Inflammatory macrophage (primary cell): ENCODE data around the gene GDPD5.

ENCODE experiments used
- DNase-seq, 2 donors: peaks; one replicate each; pipeline ENCODE4 v3.0.0-alpha.2; 2020 to 2022

Gene GDPD5

DNA sequence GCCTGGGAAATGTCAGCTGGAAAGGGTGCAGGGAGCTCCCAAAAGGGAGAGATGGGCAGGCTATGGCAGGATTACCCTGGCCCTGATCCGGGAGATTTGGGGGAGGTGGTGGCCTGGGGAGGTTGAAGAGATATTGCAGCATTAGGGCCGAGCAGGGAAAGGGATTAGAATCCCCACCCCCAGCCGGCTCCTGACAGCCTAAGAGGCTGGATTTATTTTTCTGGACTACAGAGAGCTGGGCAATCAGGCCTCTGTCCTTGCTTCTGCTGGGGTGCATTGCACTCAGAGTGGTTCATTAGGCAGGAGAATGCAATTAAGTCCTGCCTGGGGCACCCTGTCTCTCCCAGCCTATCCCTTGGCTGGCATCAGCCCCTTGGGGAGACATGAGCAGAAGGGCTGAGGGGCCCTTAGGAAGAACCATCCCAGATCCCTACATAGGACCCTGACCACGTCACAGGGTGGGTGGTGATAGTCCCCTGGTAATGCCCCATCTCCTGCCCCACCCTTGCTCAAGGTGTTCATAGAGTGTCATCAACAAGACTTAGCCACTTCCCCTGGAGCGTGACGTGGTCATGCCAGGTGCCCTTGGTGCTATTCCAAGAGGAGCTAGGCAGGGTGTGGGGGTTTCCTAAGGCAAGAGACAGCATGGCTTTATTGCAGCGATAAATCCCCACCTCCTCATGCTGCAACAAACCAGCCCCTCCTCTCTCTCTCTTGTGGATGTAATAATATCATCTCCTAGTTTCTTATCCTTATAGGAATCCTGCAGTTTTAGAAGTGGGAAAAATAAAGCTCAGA is 54.4 kb downstream of the GDPD5 start:
- DNase-seq = no peak

DNA sequence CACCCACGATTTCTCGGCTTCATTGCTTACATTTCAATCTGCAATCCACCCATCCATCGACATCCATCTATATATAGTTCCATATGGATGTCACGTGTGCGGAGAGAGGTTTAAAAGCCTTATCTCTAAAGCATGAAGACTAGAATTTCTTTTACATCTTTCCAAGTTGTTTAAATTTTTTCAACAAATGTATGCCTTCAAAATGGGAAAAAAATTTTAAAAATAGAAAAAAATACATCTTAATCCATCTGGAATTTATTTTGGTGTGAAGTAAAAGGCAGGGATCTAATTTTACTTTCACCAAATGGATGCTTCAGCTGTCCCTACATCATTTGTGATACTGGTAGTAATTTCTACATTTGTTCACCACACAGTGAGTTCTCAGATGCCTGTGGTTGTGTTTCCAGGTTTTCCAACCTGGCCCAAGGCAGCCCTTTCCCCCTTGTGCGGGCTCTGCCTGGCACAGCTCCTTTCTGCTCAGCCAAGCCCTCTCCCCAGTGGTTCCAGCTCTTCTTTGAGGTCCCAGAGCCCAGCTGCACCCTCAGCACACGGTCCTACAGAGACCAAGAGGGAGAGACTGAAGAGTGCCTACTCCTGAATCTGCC is 55.2 kb downstream of the GDPD5 start:
- no peak for DNase-seq

DNA sequence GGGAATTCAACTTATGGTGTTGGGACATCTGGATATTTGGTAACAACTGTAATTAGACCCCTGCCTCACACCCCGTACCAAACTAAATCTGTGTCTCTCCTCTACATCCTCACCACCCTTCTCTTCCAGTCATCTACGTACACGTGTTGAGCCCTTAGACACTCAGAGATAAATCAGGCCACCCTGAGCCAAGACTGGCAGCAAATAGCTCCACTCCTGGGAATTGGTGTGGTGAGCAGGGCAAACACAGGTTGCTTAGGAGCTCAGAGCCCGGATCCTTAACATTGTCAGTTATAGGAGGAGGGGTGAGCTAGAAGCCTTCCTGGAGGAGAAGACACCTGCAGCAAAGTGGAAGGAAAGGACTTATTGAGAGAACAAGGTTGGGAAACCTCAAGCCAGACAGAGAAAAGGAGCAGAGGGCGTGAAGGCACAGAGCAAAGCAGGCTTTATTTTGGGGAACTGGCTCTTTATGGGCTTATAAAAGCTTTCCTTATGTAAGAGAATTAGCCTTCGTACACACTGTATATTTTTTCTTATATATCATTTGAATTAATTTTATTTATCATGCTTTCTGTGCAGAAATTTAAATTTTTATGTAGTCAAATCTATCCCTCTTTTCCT is 55.8 kb downstream of the GDPD5 start:
- DNase-seq = no peak

DNA sequence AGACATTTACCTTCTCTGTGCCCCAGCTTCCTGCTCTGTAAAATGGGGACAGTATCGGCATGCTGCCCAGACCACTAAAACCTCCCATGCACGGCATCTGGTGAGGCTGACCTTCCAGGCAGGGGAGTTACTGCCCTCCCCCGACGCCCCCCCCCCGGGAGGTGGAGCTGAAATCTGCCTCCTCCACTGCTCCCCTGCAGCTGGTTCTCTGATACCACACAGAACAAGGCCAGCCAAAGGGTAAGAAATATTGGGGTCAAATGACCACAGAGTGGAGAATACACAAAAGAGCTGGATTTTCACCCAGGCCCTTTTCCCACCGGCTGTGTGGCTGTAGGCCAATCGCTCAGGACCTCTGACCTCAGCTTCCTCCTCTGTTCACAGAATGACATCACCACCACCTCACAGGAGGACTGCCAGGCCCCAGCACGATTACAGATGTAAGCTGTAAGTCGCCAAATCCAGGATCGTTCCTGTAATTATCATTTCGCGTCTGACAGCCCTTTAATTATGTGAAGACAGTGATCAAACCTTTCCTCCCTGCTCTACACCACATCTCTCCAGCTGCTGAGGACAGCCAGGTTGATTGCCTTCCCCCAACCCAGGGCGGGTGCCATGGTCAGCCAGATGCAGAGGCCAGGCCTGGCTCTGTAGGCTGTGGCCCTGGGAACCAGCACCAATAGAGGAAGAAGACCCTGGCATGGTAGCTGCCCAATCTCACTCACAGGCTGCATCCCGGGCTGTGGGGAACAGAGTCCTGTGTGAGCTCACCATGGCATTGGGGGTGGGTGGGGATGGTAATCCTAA is 57.0 kb downstream of the GDPD5 start:
- peak in 1 of 2 donors; percentile 30 for DNase-seq

DNA sequence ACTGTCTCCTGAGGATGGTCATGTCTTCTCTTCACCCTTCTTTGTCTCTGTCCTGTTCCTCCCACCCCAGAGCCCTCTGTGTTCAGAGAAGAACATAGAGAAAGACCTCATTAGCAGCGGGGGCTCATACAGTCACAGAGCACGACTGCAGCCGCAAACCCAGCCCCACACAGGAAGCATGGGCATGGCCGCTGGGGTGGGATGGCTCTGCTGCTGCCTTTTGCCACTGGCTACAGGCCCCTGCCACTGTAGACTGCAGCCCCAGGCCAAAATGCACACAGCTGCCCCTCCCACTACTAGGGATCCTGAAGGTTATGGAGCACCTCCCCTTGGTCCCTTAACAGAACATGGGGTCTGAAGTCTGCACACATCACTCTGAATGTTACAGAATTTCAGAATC is 57.9 kb downstream of the GDPD5 start:
- no peak for DNase-seq

DNA sequence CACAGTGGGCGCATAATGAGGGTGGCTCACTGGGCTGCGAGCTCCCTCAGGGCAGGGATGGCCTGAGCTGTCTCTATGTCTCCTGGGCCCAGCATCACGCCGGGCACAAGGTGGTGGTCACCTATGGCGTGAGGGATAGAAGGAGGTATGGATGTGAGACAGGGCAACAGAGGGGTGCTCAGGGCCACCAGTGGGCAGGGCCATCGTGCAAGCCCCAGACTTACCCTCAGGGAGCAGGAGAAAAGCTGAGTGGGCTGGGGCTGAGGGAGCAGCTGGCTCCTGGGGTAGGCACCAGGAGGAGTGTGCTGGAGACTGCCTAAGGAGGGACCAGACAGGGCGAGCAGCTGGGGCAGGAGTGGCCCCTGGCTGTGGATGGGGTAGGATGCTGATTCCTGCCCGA is 58.4 kb downstream of the GDPD5 start:
- DNase-seq = no peak

DNA sequence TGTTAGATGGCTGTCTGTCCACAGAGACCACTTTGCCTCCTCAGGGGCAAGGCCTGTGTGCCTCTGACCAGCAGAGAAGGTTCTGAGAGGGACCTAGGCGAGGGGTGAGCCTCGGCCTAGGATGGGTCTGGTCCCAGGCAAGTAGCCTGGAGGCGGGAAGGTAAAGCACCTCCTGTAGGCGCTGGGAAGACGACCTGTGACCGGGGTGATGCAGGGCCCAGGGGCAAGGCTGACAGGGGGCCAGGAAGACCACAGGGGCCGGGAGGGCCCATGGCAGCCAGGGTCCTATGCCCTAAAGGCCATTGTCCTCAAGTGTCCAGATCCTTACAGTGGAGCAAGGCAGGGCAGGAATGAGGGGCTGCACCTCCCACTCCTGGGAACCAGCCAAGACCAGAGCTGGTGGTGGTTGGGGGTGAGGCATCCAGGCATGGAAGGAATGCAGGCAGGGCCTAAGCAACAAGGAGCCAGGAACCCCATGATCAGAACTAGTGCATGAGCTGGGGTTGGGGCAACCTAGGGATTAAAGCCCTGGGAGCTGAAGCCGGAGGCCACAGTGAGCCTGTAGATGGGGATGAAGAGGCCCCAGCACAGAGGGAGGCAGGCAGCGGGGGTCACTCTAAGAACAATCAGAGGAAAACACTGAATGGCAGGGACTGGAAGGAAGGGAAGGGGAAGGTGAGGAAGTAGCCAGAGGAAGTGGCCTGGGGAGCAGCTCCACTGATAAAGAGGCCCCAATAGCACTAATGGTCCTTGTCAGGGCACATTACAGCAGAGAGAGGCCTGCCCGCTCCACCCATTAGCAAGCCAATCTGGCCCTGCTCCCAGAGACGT is 59.8 kb downstream of the GDPD5 start:
- DNase-seq = no peak

DNA sequence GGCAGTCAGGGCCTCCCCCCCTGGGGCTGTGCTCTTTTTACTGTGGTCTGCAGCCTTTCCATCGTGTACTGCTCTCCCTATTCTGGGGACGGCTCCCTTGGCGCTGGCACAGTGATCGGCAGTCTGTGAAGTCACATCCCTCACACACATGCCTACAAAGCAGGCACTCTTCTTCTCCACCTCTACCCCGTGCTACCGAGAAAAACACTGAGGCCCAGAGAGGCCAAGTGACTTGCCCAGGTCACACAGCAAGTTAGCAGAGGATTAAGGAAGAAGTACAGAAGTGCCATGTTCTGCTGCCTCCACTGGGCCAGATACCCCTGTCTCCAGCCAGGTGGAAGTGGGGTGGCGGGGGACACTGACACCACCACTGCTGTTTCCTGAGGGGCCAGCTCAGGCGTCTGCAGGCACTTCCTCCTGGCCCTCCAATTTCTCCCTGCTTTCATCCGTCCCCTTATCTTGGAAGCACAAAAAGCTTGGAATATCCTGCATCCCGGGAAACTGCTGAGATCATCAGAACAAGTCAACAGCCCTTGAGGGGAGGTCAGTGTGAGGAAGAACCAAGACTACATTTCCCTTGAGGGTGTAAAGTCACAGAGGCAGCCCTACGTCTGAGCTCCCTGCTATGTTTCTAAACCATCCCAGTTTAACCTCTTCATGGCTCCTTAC is 62.5 kb downstream of the GDPD5 start:
- no peak for DNase-seq

DNA sequence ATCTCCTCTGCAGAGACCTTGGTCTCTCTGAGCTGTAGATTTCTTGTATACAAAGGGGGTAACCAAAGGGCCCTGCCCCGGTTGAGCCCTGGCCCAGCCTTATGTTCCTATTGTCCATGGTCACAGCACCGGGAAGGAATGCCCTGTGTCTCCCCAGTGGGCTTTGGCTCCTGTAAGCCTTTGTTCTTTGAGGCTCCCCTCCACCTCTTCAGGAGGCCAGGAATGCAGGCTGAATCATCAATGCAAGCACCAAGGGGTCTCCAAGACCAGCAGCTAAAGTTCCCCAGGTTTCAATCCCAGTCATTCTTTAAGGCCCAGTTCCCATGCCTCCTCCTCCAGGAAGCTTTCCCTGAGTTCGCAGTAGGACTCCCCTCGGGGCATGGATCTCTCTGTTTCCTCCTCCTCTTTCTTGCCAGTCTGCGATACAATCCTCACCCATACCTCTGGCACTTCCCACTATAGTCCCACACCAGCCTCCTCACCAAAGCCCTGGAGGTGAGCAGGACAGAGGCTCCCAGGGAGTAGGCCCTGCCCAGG is 63.6 kb downstream of the GDPD5 start:
- no peak for DNase-seq

DNA sequence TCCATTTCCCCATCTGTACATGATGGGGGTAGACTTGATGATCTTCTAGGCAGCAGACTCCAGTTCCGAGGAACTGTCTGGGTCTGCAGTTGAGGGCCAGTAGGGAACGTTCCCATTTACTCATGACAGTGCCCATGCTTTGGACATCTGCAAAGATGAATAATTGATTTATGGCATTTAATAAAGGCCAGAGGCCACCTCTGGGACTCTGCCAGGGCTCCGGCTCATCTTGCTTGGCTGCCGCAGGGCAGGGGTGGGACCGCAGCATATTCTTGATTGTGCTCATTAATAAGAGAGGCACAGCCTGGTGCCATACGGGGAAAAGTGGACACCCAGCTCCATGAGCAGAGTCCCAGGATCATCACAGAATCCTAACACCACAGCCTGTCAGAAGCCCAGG is 64.6 kb downstream of the GDPD5 start:
- no peak for DNase-seq

DNA sequence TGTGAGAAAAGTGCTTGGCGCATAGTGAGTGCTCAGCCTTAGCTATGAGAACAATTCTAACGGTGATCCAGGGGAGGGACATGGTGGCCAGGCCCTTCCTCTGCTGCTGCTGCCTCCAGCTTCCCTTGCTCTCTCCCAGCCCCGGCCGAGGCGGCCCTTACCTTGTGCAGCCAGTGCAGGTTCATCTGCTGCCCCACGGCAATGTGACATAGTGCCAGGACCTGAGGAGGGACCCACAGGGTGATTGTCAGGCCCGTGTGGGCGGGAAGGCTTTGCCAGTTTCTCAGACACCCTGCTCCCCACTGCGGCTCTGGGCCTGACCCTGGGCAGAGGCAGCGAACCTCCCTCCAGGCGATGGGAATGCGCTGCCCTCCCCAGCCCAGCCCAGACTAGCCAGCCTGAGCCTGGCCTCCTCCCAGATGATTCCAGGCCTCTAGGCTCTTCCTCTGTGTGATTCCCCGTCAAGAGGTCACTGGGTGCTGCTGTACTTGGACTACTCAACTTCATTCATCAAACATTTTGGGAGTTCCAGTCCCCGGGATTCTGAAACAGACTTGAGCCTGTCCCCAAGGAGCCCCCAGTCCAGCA is 69.1 kb downstream of the GDPD5 start:
- DNase-seq = no peak

DNA sequence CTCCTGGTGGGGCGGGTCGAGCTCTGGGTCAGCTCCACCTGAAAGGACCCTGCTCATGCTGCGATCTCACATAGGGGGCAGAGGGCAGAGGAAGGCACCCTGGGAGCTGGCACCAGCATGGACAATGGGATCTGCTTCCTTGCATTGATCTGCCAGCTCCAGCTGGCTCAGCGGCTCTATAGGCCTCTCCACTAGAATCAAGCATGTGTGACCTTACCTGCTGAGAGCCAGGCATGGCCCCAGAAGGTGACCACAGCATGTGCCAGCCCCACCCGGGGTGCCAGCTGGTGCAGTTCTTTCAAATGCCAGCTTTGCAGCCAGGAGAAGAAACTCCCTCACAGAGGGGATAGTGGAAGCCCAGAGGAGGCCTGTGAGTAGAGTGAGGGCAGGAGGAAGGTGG is 70.8 kb downstream of the GDPD5 start:
- no peak for DNase-seq

DNA sequence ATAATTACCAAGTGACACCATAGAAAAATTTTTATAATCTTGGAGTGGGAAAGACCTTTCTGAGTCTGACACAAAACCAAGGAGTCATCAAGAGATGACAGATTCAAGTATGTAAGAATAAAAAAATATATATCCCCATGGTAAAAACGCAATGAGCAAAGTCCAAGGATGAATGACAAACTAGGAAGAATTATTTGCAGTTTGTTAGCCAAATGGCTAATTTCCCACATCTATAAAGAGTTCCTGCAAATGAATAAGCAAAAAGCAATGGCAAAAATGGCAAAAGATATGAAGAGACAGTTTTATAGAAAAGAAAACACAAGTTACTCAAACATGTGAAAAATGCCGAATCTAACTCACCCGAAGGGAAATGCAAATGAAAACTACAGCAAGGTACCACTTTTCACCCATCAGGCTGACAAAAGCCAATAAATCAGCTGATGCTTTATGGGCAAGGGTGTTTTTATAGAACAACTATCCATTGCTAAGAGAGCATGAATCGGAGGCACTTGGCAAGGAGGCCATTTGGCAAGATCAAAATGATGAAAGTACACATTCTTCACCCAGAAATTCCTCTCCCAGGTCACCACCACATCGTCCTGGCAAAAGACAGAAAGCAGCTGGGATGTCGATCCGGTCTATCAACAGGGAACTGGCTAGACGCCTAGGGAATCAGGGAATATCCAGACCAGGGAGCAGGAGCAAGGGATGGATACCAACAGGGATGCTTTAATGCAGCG is 71.7 kb downstream of the GDPD5 start:
- DNase-seq = no peak

DNA sequence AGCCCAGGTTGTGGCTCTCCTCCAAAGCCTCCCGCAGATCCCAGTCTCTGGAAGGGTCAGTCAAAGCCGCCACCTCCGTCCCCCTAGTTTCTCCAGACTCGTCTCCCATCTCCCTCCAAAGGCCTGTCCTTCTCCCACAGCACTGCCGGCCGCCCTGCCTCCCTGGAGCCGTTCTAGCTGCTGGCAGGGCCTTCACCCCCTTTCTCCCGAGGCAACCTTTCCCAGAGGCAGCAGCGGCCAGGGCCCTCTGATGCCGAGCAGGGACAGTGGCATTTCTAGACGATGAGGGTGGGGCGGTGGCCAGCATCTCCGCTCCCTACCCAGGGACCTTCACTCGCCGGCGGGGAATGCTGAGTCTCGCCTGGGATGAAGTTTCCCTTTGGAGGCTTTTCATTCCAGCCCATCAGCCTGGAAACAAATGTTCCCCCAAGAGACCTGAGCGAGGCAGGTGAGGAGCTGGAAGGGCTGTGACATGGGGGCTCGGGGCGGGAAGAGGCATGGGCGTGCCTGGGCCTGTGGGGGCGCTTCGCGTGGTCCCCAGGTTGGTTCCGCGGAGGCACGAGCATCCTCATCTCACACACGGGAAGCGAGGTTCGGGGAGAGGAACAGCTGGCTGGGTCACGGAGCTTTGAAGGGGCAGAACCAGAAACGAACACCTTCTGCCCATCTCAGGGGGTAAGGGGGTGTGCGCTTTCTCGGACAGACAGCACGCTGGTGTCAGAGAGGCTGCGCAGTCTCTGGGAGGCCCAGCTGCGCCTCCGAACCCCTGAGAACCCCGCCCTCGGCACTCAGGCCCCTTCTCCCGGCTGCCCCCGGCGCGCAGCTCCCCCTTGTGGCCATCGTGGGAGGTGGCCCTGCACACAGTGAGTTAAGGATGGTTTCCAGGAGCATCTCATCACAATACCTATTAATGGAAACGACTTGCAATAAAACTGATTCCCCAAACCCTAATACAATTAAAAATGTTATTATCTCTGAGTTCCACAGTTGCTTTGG is 74.6 kb downstream of the GDPD5 start:
- no peak for DNase-seq

DNA sequence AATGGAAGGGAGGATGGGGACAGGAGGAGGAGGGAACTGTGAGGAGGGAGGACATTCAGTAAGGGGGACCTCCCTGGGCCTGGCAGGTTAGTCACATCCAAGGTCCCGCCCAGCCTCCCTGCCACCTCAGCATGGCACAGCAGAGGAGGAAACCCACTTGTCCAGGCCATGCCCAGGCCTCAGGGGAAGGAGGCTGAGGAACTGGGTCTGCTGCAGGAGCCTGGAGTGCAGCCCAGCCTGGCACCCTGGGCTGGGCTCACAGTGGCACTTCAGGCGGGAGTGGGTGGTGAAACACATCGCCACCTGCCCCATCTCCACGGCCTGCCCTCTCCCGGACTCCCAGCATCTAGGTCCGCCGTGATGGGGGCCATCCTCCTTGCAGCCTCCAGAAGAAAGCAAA is 75.5 kb downstream of the GDPD5 start:
- DNase-seq = no peak

DNA sequence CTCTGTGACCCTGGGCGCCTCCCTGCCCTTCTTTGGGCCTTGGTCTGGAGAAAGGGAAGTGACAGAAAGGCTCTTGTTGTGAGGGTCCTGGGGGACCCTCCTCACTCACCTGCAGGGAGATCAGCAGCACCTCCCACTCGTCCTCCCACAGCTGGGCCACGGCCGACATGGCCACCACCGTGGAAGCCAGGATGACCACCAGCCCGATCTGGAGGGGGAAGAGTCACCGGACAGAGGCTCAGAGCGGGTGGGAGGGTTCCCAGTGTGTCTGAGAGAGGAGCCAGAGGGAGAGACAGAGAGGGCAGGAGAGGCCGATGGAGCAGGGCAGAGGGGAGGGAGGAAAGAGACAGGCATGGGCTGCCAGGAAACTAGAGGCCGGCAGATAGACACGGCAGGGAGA is 76.0 kb downstream of the GDPD5 start:
- no peak for DNase-seq

DNA sequence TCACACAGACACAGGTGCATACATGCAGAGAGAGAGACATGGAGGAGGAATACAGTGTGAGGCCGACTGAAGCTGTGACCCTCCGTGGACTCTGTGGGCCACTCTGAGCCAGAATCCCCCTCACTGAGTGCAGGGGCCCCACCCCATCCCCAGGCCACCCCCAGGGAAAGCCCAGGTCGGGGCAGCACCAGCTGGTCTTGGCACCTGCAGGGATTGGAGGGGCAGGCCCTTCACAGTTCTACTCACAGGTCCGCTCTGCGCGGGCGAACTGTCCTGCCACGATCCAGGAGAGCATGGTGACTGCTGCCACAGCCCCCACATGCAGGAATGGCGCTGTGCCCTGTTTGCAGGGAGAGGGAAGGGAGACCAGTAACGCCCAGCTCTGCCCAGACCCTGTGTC is 76.5 kb downstream of the GDPD5 start:
- DNase-seq = no peak

DNA sequence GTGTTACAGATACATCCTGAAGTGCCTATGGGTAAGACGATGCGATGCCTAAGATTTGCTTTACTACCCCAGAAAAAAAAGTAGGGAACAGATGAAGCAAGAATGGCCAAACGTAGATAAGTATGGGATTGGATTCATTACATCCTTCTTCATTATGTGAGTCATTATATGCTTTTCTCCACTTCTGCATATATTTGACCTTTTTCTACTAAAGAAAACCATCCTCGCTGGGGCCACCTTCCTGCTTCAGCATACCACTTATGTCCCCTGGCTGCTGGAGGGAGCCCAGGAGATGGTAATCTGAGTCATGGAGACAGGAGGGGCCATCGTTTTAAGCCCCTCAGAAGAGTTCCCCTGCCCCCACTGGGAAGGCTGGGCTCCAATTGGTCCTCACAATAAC is 78.3 kb downstream of the GDPD5 start:
- DNase-seq = no peak
